SU-DHL-6 (cell line): ENCODE data around the gene ZFAND3.

ENCODE experiments used
- H2AFZ ChIP-seq: fragments of 200-600 bp; sonication (generic); 2 replicates; pipeline ENCODE4 v1.6.1; 2014; ENCODE audit warnings: low read depth, mild to moderate bottlenecking, moderate library complexity, mixed read lengths, antibody characterized with exemption, low read length; ENCODE audit not compliant: severe bottlenecking
- H3F3A ChIP-seq: fragments of 200-600 bp; shearing (Covaris generic); 2 replicates; pipeline ENCODE4 v1.6.0; 2016; ENCODE audit warnings: antibody characterized with exemption, mild to moderate bottlenecking; ENCODE audit not compliant: insufficient read depth
- H3K27ac ChIP-seq: fragments of 200-600 bp; sonication (generic); 2 replicates; pipeline ENCODE4 v1.5.1; 2016; ENCODE audit warnings: low read depth, mild to moderate bottlenecking, low read length, moderate library complexity, mixed read lengths
- H3K27me3 ChIP-seq: fragments of 200-600 bp; sonication (generic), shearing (Covaris generic); 2 replicates; pipeline ENCODE4 v1.6.0; 2014; ENCODE audit warnings: mild to moderate bottlenecking, low read length
- H3K36me3 ChIP-seq: fragments of 200-600 bp; sonication (generic); 2 replicates; pipeline ENCODE4 v1.6.1; 2014; ENCODE audit warnings: mild to moderate bottlenecking, low read length, mixed read lengths
- H3K4me2 ChIP-seq: fragments of 300-600, 200-600 bp; shearing (Covaris generic), sonication (generic); 2 replicates; pipeline ENCODE4 v1.6.0; 2014; ENCODE audit warnings: low read length, low read depth, mild to moderate bottlenecking; ENCODE audit not compliant: poor library complexity, severe bottlenecking
- H3K4me3 ChIP-seq: fragments of 200-600 bp; sonication (generic); 2 replicates; pipeline ENCODE4 v1.5.1; 2014; ENCODE audit warnings: antibody characterized with exemption, low read length, mild to moderate bottlenecking, mixed read lengths; ENCODE audit not compliant: insufficient read depth, poor library complexity, severe bottlenecking
- H3K79me2 ChIP-seq: fragments of 200-600 bp; sonication (generic); 2 replicates; pipeline ENCODE4 v1.6.1; 2014; ENCODE audit warnings: mild to moderate bottlenecking, low read length, moderate library complexity; ENCODE audit not compliant: insufficient read depth
- H3K9ac ChIP-seq: fragments of 200-600 bp; sonication (generic); 2 replicates; pipeline ENCODE4 v1.7.0; 2014; ENCODE audit warnings: mild to moderate bottlenecking, low read length
- H3K9me2 ChIP-seq: fragments of 200-600 bp; sonication (generic); replicated peaks from 2 replicates; pipeline ENCODE4 v1.6.1; 2014; ENCODE audit warnings: low read length; ENCODE audit not compliant: insufficient read depth
- H3K9me3 ChIP-seq: fragments of 200-600 bp; sonication (generic); 2 replicates; pipeline ENCODE4 v1.6.1; 2014; ENCODE audit warnings: low read length, mixed read lengths; ENCODE audit not compliant: insufficient read depth
- H4K20me1 ChIP-seq: fragments of 200-600 bp; sonication (generic); 2 replicates; pipeline ENCODE4 v1.6.1; 2014; ENCODE audit warnings: low read depth, mild to moderate bottlenecking, antibody characterized with exemption, low read length, moderate library complexity, mixed read lengths
- EZH2phosphoT487 ChIP-seq: fragments of 200-600 bp; sonication (generic), shearing (Covaris generic); conservative IDR thresholded peaks from 2 replicates; pipeline ENCODE4 v1.6.1; 2018; ENCODE audit warnings: mild to moderate bottlenecking, antibody characterized with exemption, low read length, moderate library complexity, mixed read lengths
- TF ChIP-seq, protein P1 (sequence below): fragments of 200-600 bp; sonication (generic); IDR thresholded peaks from one replicate; pipeline ENCODE4 v1.5.1; 2017; ENCODE audit warnings: antibody characterized with exemption, mild to moderate bottlenecking, low read length, moderate library complexity; ENCODE audit not compliant: insufficient read depth, poor library complexity, severe bottlenecking

Gene ZFAND3

DNA sequence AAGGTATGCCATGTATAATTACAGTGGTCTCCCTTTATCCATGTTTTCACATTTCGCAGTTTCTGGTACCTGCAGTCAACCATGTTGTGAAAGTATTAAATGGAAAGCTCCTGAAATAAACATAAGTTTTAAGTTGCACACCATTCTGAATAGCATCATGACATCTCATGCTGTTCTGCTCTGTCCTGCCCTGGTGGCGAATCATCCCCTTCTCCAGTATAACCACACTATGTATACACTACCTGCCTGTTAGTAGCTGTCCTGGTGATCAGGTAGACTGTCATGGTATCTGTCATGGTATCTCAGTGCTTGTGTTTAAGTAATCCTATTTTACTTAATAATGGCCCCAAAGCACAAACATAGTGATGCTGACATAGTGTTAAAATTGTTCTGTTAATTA, 97.1 kb downstream of the ZFAND3 start:
- H2AFZ ChIP-seq, result no peak overlapping the region
- H3K9me3 ChIP-seq, result no peaks in the 10 kb centered on the region
- H3K27ac ChIP-seq, result no peak overlapping the region
- H3K79me2 ChIP-seq, result peaks cover 36% of the 10 kb centered on the region
- no peaks in the 10 kb centered on the region for H3K9me2 ChIP-seq
- H3K9ac ChIP-seq, result no peak overlapping the region
- no peak overlapping the region for H3K4me2 ChIP-seq
- H3K27me3 ChIP-seq, result no peaks in the 10 kb centered on the region
- TF ChIP-seq, protein P1, sequence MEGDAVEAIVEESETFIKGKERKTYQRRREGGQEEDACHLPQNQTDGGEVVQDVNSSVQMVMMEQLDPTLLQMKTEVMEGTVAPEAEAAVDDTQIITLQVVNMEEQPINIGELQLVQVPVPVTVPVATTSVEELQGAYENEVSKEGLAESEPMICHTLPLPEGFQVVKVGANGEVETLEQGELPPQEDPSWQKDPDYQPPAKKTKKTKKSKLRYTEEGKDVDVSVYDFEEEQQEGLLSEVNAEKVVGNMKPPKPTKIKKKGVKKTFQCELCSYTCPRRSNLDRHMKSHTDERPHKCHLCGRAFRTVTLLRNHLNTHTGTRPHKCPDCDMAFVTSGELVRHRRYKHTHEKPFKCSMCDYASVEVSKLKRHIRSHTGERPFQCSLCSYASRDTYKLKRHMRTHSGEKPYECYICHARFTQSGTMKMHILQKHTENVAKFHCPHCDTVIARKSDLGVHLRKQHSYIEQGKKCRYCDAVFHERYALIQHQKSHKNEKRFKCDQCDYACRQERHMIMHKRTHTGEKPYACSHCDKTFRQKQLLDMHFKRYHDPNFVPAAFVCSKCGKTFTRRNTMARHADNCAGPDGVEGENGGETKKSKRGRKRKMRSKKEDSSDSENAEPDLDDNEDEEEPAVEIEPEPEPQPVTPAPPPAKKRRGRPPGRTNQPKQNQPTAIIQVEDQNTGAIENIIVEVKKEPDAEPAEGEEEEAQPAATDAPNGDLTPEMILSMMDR, result no peak
- TF ChIP-seq EZH2phosphoT487, result no peak
- H3K36me3 ChIP-seq, result no peaks in the 10 kb centered on the region
- peaks cover 33% of the 10 kb centered on the region for H4K20me1 ChIP-seq
- no peak overlapping the region for H3K4me3 ChIP-seq
- no peaks in the 10 kb centered on the region for H3F3A ChIP-seq

DNA sequence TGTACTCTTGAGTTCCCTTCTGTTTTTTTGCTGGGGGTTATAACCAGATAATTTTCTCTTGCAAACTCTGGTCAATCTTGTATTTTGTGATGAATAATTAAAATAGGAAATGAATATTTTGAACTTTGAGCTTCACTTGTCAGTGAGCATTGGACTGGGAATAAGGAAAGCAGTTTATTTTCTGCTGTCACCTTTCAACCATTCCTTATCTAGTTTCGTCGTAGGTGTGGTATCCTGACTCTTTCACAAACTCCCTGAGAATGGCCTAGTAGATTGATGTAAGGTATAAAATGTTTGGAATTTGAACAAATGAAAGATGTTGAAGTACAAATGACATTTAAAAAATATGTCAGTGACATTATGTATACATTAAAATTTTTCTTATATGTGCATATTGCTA, 98.0 kb downstream of the ZFAND3 start:
- Histone ChIP-seq H2AFZ (no peak overlapping the region), H3K9me2 (no peaks in the 10 kb centered on the region), H3K79me2 (peaks cover 34% of the 10 kb centered on the region), H3K9ac (no peak overlapping the region), H3F3A (no peaks in the 10 kb centered on the region), H3K9me3 (no peaks in the 10 kb centered on the region), H3K27ac (no peak overlapping the region), H3K4me2 (no peak overlapping the region), H3K36me3 (no peaks in the 10 kb centered on the region), H3K27me3 (no peaks in the 10 kb centered on the region), H3K4me3 (no peak overlapping the region), H4K20me1 (peaks cover 36% of the 10 kb centered on the region)
- TF ChIP-seq EZH2phosphoT487, result no peak
- TF ChIP-seq, protein P1, result no peak

DNA sequence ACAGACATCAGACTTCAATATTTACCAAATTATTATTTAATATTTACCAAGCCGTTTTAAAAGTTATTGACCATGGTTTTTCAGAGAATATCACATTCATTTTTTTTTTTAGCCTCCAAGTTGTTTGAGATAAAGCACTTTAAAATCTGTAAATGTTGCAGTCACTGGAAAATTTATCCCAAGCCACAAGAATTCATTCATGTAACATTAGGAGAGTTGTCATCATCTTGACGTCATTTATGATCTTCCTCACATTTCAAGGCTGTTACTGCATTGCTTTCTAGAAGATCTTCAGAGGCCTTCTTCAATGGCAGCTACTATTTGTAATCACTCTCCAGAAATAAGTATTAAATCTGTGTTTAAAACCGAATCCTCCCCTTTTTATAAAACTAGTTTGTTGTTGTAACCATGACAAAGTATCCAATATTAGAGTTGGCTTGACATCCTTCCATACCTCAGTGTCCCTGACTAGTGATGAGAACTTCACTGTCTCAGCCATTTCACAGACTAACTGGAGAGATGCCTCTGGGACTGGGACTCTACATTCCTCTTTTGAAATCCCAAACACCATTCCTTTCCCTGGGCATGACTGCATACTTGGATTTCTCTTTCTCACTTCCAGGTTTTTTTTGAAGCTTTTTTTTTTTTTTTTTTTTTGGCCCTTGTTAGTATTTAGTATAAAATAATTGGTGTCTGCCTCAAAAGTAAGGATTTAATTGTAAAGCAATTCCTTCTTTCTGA, 100.1 kb downstream of the ZFAND3 start:
- Histone ChIP-seq H3K4me3 (no peak overlapping the region), H3K27me3 (no peaks in the 10 kb centered on the region), H4K20me1 (peaks cover 43% of the 10 kb centered on the region), H3K36me3 (no peaks in the 10 kb centered on the region), H2AFZ (no peak overlapping the region), H3K79me2 (peaks cover 34% of the 10 kb centered on the region), H3F3A (no peaks in the 10 kb centered on the region), H3K27ac (no peak overlapping the region), H3K9ac (no peak overlapping the region), H3K9me3 (no peaks in the 10 kb centered on the region), H3K4me2 (no peak overlapping the region), H3K9me2 (no peaks in the 10 kb centered on the region)
- TF ChIP-seq EZH2phosphoT487, result no peak
- TF ChIP-seq, protein P1, result no peak
